Large intestine (tissue), 3 donors: ENCODE measurements around the gene MKRN2OS. TPM values are rescaled to one million over a fixed set of nuclear protein-coding genes. Genes with fewer than 3 reads are reported as not detected.
"Not testable (repeated sequence)": the region's sequence is repeated elsewhere in the genome, so short reads cannot be mapped to it uniquely, and the experiment has no call there.

Experiments
- DNase-seq, 2 donors: peaks; one replicate each; pipeline versions ENCODE4 v3.0.0 to v3.0.0-alpha.2; 2013
- H3K27ac ChIP-seq: one replicate; pipeline ENCODE4 v1.5.1; 2013; ENCODE audit warnings: low read length
- H3K27me3 ChIP-seq: 2 replicates; pipeline ENCODE4 v1.6.1; 2013; ENCODE audit warnings: low read length; ENCODE audit not compliant: control insufficient read depth, insufficient read depth
- H3K36me3 ChIP-seq: 2 replicates; pipeline ENCODE4 v1.6.1; 2013; ENCODE audit warnings: low read length; ENCODE audit not compliant: control insufficient read depth, insufficient read depth
- H3K4me1 ChIP-seq: one replicate; pipeline ENCODE4 v1.6.1; 2013; ENCODE audit warnings: low read length; ENCODE audit not compliant: control insufficient read depth, insufficient read depth
- H3K4me3 ChIP-seq: one replicate; pipeline ENCODE4 v1.5.1; 2013; ENCODE audit warnings: low read length
- H3K9me3 ChIP-seq: one replicate; pipeline ENCODE4 v1.6.1; 2013; ENCODE audit warnings: mild to moderate bottlenecking, low read depth, low read length, moderate library complexity; ENCODE audit not compliant: control insufficient read depth
- WGBS: methylation state at CpG from one replicate; pipeline ENCODE4 v1.1.5; 2013; ENCODE audit warnings: low lambda C conversion rate; ENCODE audit not compliant: insufficient coverage; 5-methylcytosine and 5-hydroxymethylcytosine counted together
- polyA plus RNA-seq: library from polyadenylated mRNA; unstranded; fragments of 120-200 nt; gene quantifications from one replicate; pipeline ENCODE4 v1.2.1, GENCODE V29; 2013

Gene MKRN2OS
- polyA plus RNA-seq, 1 donor: 5.1 TPM

DNA sequence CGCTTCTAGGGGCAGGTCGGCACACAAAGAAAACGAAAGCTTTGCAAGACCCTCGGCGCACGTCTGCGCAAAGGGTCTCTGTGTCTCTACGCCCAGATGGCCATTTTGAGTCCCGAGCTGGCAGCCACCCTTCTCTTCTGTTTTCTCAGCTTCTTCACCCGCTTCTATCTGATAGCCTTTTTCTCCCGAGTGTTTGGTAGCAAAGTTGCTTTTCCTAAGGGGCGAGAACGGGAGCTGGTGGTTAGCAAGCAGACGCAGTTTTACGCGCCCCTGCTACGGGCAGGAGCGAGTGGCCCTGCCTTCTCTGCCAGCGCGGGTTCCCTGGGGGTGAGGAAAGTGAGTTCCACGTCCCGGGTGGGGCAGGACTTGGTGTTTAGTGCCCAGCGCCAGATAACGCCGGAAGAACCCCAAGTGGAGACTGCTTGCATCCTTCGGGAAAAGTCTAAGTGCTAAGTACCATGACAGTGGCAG, 8.7 kb upstream of the MKRN2OS start:
- H3K4me3 ChIP-seq: peak overlapping the region; percentile 56
- peaks cover 11% of the 10 kb centered on the region for H3K27me3 ChIP-seq
- H3K36me3 ChIP-seq: no peaks in the 10 kb centered on the region
- WGBS: no CpG with 5 or more reads among the region's 26 CpGs
- H3K9me3 ChIP-seq: no peaks in the 10 kb centered on the region
- peak in 1 of 2 donors; percentile 67 for DNase-seq
- peaks cover 3% of the 10 kb centered on the region for H3K4me1 ChIP-seq
- peak overlapping the region; percentile 24 for H3K27ac ChIP-seq

DNA sequence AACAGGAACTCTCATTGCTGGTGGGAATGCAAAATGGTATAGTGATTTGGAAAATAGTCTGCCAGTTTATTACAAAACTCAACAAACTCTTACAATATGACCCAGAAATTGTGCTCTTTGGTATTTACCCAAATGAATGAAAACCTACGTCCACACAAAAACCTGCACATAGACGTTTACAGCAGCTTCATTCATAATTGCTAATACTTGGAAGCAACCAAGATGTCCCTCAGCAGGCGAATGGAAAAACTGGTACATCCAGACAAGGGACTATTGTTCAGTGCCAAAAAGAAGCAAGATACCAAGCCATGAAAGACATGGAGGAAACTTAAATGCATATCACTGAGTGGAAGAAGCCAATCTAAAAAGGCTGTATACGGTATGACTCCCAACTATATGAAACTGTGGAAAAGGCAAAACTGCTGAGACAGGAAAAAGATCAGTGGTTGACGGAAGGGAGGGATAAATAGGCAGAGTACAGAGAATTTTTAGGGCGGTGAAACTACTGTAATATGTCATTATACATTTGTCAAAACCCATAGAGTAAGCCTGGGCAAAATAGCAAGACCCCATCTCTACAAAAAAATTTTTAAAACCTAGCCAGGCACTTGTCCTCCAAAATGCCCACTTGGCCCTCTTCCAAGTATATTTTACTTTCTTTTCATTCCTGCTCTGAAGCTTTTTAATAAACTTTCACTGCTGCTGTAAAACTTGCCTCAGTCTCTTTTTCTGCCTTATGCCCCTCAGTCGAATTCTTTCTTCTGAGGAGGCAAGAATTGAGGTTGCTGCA, 4.9 kb upstream of the MKRN2OS start:
- Histone ChIP-seq H3K4me1 (peaks cover 3% of the 10 kb centered on the region), H3K4me3 (no peak overlapping the region), H3K27ac (no peak overlapping the region), H3K27me3 (peaks cover 11% of the 10 kb centered on the region), H3K36me3 (no peaks in the 10 kb centered on the region), H3K9me3 (no peaks in the 10 kb centered on the region)
- 100% methylated on average over 1 of the region's 7 CpGs for WGBS
- no peak for DNase-seq

DNA sequence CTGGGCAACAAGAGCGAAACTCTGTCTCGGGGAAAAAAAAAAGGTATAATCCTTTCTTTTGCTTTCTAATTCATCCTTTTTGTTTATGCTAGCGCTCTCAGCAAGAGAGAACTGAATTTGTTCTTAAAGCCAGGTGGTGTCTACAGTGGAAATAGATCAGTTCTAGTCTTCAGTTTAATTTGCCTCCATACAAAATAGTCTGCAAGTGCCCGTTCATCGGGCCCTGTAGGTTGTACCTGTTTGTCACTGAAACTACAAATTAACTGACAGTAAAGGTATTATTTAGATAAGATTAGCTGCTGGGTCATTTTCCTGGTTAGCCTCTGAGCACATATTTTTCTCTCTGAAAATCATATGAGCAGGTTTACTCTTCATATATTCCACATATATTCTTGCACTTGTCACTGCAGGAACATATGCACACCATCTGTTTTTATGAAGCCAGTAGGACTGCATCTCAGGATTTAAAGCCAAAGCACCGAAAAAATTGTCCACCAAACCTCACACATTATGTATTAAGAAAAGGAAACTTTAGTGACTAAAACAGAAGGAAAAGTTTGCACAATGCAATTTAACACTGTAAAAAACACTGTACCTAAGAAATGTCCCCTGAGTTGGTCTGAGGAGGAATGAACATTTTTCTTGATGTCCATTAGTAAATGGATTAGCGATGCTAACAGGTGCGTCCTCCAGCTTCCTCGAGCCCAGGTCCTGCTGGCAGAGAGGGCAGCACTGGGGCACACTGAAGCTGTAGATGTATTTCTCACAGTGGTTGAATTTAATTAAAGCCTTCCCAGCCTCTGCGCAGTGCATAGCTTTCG, 437 bp downstream of the MKRN2OS start:
- DNase-seq: peak in 1 of 2 donors; percentile 44
- Histone ChIP-seq H3K9me3 (no peaks in the 10 kb centered on the region), H3K4me3 (peak overlapping the region; percentile 59), H3K27me3 (no peaks in the 10 kb centered on the region), H3K27ac (peak overlapping the region; percentile 83), H3K4me1 (peaks cover 4% of the 10 kb centered on the region), H3K36me3 (peaks cover 11% of the 10 kb centered on the region)
- WGBS: no CpG with 5 or more reads among the region's 11 CpGs

DNA sequence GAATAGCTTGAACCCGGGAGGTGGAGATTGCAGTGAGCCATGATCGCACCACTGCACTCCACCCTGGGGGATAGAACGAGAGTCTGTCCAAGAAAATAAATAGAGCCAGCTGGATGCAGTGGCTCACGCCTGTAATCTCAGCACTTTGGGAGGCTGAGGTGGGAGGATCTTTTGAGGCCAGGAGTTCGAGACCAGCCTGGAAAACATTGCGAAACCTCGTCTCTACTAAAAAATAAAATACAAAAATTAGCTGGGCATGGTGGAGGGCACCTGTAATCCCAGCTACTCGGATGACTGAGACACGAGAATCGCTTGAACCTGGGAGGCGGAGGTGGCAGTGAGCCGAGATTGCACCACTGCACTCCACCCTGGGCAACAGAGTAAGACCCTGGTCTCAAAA, 1.8 kb downstream of the MKRN2OS start:
- not testable (repeated sequence) for H3K27me3 ChIP-seq, H3K9me3 ChIP-seq, DNase-seq, H3K4me1 ChIP-seq, H3K27ac ChIP-seq, H3K4me3 ChIP-seq
- 80% methylated on average over 1 of the region's 12 CpGs for WGBS
- peaks cover 11% of the 10 kb centered on the region for H3K36me3 ChIP-seq

DNA sequence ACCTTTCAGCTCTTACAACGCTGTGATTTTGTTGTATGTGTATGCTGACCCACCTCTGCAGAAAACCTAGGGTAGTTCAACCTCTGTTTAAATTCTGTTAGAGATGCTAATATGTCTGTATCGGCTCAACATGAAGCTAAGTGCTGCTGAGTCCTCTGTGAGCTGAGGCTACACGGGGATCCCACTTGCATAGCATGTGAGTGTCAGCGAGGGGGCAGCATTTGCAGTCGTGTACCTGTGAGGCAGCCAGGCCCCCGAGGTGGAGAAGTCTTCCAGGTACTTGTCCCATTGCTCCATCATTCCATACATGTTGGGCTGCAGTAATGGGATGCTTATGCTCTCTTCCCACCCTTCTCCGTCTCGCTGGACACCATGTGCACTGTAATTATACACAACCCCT, 3.7 kb downstream of the MKRN2OS start:
- no CpG with 5 or more reads among the region's 8 CpGs for WGBS

DNA sequence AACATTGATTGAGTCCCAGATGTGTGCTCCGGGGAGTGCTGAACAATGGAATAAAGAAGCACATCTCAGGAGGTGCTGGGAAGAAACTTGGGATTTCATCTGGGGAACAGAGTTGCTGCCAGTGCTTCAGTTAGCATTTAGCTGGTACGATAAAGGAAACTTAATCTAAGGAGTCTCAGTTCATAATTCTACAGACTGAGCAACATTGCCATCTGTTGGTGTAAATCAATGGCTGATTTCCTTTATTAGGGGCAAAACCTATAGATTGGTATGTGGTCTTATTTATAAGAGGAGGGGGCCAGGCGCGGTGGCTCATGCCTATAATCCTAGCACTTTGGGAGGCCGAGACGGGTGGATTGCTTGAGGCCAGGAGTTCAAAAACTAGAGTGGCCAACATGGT, 8.9 kb downstream of the MKRN2OS start:
- WGBS: no CpG with 5 or more reads among the region's 6 CpGs
- H3K27me3 ChIP-seq: no peaks in the 10 kb centered on the region
- no peak overlapping the region for H3K4me3 ChIP-seq
- no peaks in the 10 kb centered on the region for H3K9me3 ChIP-seq
- no peaks in the 10 kb centered on the region for H3K4me1 ChIP-seq
- no peak overlapping the region for H3K27ac ChIP-seq
- DNase-seq: no peak
- H3K36me3 ChIP-seq: peaks cover 20% of the 10 kb centered on the region

More for the DNA sequence above, 3.7 kb downstream of the MKRN2OS start:
- H3K27ac ChIP-seq: no peak overlapping the region
- DNase-seq: no peak
- H3K4me1 ChIP-seq: peaks cover 4% of the 10 kb centered on the region
- H3K9me3 ChIP-seq: no peaks in the 10 kb centered on the region
- H3K36me3 ChIP-seq: peaks cover 11% of the 10 kb centered on the region
- no peaks in the 10 kb centered on the region for H3K27me3 ChIP-seq
- H3K4me3 ChIP-seq: no peak overlapping the region

DNA sequence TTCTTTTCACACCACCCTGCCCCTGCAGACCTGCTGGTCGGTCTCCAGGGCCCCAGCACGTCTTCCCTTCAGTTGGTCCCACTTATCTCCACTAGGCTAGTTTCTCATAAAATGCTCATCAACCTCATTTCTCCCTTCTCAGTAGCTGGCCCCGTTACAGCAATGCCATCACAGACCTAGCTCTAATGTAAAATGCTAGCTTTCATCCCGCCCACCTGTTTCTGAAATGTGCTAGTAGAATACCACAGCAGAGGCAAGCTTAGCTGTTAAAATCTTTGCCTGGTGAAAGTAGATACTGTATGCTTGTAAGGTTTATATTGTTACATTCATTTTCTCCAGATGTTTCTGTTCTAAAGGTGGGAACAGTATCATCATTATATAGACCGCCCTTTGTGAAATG, 13.1 kb downstream of the MKRN2OS start:
- DNase-seq: no peak
- Histone ChIP-seq H3K36me3 (peaks cover 33% of the 10 kb centered on the region), H3K27me3 (no peaks in the 10 kb centered on the region), H3K4me1 (no peaks in the 10 kb centered on the region), H3K27ac (no peak overlapping the region), H3K9me3 (no peaks in the 10 kb centered on the region), H3K4me3 (no peak overlapping the region)
- WGBS: no CpG with 5 or more reads among the region's 5 CpGs

DNA sequence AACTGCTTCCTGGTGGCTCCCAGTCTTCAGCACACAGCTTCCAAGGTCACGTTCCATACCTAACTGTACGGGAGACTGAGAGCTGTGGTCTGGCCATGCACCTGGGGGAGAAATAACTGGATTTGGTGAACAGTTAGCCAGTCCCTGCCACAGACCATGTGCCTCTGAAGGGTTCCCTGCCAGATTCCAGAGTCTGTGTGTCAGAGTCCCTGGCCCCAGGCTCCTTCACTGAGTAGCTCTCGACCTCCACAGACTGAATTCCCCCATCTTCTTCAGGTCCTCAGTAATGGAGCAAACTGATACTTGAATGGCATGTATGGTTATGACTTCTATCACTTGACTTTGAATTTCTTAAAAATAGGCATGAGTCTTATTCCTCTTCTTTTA, 17.5 kb downstream of the MKRN2OS start:
- Histone ChIP-seq H3K36me3 (peaks cover 49% of the 10 kb centered on the region), H3K9me3 (no peaks in the 10 kb centered on the region), H3K27me3 (no peaks in the 10 kb centered on the region), H3K4me1 (no peaks in the 10 kb centered on the region), H3K4me3 (no peak overlapping the region), H3K27ac (no peak overlapping the region)
- no peak for DNase-seq
- no CpG with 5 or more reads among the region's 3 CpGs for WGBS

DNA sequence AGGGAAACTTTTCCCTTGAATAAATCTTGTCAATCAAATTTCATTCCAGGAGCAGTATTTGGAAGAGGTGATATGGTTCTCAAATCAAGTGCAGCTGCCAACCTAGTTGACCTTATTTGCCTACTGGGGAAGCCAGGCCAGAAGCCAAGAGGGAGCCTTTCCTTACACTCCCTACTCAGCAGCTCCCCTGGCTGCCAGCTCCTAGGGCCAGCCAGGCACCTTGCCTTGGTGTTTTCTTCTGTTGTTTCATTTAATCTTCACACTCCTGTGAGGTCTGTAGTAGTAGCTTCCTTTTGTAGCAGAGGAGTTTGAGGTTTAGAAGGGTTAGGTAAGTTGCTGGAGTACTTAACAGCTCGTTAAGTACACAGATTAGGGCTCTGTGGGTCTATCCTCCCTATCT, 22.6 kb downstream of the MKRN2OS start:
- Histone ChIP-seq H3K4me1 (no peaks in the 10 kb centered on the region), H3K27me3 (no peaks in the 10 kb centered on the region), H3K36me3 (peaks cover 40% of the 10 kb centered on the region), H3K4me3 (no peak overlapping the region), H3K27ac (no peak overlapping the region), H3K9me3 (no peaks in the 10 kb centered on the region)
- WGBS: no CpG with 5 or more reads among the region's 1 CpG
- no peak for DNase-seq

DNA sequence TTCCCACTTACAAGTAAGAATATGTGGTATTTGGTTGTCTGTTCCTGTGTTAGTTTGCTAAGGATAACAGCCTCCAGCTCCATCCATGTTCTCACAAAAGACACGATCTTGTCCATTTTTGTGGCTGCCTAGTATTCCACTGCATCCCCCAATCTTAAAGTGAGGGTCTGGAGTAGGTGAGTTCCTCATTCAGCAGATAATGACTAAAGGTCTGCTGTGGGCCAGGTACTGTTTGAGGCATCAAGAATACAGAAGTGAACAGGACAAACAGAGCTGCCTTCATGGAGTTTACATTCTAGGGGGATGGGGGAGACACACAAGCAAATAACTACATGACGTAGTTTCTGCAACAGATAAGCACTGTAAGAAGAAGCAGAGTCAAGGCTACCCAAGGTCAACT, 24.3 kb downstream of the MKRN2OS start:
- H3K9me3 ChIP-seq: no peaks in the 10 kb centered on the region
- WGBS: 100% methylated on average over 1 of the region's 2 CpGs
- no peaks in the 10 kb centered on the region for H3K4me1 ChIP-seq
- peaks cover 31% of the 10 kb centered on the region for H3K36me3 ChIP-seq
- DNase-seq: no peak
- H3K27me3 ChIP-seq: no peaks in the 10 kb centered on the region
- no peak overlapping the region for H3K27ac ChIP-seq
- no peak overlapping the region for H3K4me3 ChIP-seq
